GM12872 (cell line): ENCODE results near the gene ARL8A.

ENCODE experiments used
- TF ChIP-seq, protein P1 (sequence below): IDR thresholded peaks from 3 replicates; pipeline ENCODE4 v1.5.1; 2011; ENCODE audit warnings: low read depth, mild to moderate bottlenecking, low read length, moderate library complexity; ENCODE audit not compliant: insufficient read depth

ARL8A gene

DNA sequence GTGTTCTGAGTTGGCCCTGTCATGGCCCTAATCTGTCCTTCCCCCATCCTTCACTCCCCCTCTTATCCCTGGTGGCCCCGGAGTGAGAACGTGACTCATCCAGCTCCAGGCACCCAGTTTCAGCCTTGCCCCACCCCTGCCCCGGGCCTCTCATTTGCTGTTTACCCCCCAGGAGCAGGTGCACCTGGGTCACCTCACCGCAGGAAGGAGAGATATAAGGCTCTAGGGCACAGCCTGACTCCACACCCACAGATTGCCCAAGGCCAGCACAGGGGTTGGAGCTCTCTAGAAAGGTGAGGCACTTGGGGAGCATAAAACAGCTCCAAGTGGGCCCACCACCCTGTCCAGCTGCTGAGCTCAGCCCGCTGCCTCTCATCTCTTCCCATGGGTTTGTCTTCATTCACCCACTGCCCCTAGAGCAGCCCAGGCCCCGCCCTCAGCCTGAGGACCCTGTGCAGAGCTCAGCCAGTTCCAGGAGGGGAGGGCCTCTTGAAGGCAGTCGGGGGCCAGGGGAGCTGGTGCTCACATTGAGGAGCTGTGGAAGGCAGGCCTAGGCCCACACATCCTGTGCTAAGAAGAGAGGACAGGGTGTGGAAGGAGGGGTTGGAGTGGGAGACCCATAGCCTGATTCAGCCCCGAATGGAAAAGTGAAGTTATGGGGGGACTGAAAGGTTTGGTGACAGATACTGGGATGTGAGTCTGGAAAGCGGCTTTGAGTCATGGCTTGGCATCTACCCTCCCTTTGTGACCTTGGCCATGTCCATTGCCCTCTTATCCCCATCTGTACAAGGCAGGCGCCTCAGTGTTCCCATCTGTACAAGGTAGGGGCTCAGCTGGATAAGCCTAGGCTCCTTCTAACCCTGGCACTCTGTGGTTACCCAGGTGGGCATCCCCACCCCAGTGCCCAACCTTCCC lies 37.9 kb downstream of the ARL8A start:
- TF ChIP-seq, protein P1, sequence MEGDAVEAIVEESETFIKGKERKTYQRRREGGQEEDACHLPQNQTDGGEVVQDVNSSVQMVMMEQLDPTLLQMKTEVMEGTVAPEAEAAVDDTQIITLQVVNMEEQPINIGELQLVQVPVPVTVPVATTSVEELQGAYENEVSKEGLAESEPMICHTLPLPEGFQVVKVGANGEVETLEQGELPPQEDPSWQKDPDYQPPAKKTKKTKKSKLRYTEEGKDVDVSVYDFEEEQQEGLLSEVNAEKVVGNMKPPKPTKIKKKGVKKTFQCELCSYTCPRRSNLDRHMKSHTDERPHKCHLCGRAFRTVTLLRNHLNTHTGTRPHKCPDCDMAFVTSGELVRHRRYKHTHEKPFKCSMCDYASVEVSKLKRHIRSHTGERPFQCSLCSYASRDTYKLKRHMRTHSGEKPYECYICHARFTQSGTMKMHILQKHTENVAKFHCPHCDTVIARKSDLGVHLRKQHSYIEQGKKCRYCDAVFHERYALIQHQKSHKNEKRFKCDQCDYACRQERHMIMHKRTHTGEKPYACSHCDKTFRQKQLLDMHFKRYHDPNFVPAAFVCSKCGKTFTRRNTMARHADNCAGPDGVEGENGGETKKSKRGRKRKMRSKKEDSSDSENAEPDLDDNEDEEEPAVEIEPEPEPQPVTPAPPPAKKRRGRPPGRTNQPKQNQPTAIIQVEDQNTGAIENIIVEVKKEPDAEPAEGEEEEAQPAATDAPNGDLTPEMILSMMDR: no peak

DNA sequence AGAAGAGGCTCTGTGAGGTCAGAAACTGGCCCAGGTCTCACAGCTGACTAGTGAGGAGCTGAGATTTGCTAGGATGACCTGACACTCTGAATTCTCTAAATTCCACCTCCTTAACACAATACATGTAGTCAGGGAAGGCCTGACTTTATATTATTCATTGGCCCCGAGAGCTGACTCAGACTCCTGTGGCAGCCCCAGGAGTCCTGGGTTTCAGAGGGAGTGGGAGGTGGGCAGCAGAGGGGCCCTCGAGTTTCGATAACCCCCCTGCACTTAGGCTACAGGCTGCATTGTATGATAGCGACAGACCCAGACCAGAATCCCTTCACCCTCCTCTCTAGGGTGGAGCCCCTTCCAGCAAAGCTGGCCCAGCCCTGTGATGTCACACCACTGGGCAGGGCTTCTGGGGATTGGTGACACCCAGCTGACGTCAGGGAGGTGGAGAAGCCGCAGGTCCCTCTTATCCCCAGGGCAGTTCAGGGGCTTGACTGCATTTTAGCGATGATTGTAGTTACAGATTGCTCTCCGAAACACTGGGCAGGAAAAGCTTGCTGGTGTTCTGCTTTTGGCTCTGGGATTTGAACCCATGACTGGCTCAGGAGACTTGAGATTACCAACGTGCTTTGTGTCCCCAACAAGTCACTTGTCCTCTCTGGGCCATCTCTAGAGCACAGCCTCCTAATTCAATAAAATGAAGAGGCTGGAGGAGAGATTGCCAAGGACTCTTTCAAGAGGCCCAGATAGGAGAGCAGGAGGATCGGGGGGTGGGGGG lies 38.8 kb downstream of the ARL8A start:
- TF ChIP-seq, protein P1: no peak

DNA sequence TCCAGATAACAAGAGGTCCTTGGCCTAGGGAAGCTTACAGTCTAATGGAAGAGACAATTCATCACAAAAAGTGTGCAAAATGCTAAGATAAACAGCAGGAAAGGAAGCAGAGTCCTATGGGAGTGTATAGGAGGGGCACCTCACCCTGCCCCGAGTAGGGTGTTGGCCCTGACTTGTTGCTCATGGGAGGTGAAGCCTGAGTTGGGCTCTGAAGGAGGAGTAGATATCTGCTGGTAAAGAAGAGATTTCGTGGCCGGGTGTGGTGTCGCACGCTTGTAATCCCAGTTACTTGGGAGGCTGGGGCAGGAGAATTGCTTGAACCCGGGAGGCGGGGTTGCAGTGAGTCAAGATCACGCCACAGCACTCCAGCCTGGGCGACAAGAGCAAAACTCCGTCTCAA lies 40.5 kb downstream of the ARL8A start:
- TF ChIP-seq, protein P1: no peak

DNA sequence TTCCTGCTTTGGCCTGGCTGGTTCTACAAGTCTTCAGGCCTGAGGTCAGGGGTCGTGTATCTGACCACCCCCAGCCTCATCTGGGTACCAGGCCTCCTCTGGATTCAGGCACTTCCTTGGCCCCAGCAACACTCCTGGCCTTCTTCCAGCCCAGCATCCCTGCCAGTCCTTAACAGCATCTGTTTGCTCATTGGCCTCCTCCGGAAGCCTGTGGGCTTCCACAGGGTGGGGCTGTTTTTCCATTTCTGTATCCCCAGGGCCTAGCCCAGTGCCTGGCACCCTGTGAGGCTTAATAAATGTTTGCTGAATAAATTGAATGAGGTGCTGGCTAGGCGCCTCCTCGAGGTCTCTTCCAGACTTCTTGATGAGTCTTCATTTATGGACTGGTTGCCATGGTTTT lies 43.4 kb downstream of the ARL8A start:
- TF ChIP-seq, protein P1: no peak

DNA sequence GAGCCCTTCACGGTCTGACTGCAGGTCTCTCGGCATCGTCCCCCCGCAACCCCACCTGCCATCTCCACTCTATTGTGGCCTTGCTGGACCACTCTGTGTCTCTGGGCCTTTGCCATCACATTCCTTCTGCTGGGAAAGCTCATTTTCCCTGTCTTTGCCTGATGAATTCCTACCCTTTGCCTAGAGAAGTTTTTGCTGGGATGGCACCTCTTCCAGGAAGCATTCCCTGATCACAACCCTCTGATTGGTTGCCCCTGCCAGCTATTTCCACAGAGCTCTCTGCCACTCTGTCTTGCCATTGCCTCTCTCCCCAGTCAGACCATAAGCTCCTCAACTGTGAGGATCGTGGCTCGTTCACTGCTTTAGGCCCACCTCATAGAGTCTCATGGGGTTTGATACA lies 50.7 kb downstream of the ARL8A start:
- TF ChIP-seq, protein P1: no peak

DNA sequence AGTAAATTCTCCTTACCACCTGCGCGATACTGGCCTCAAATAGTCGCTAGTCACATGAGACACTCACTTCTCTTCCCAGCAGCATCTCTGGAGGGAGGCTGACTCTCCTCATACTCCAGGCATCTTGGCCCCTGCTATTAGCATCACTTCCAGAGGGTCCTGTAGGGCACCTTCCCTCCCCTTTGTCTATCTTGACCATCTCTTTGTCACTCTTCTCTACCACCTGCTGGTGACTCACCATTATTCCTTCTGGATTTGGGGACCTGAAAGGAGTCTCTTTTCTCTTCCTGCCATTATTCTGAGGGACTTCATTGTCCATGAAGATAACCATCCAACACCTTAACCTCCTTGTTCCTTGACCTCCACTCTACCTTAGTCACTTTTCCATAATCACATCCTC lies 53.5 kb downstream of the ARL8A start:
- TF ChIP-seq, protein P1: peak; percentile 11; the same call in 1 of the 3 replicates

DNA sequence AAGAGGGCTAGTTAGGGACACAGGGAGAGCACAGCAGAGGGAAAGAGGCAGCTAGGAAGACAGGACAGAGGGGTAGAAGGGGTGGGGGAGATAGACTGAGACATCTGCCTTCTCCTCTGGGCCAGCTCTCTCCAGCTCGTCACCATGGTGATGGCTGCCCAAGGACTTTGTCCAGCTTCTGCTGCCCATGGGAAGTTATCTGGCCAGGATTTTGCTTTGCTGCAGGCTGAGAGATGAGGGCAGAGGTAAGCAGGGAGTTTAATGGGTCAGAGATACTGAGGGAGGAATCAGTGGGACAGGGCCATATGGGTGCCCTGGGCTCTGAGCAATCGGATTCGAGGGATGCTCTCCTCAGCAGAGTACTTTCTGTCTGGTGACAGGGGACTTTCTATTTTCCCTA lies 56.3 kb downstream of the ARL8A start:
- TF ChIP-seq, protein P1: no peak
